Thyroid gland (tissue), 4 donors: Measurements from ENCODE around the gene TCF19. TPM values are rescaled to one million over a fixed set of nuclear protein-coding genes. Genes with fewer than 3 reads are reported as not detected.
"Not testable (repeated sequence)": the region's sequence is repeated elsewhere in the genome, so short reads cannot be mapped to it uniquely, and the experiment has no call there.

Experiments used
- DNase-seq, 2 donors: peaks; one replicate each; pipeline ENCODE4 v3.0.0-alpha.2; 2019
- H3K27ac ChIP-seq, 3 donors: fragments of 200-600 bp; sonication (generic); 1 replicate in 2 of 3; 2 replicates in 1 of 3; pipeline ENCODE4 v1.5.1; 2016 to 2019; ENCODE audit warnings: mild to moderate bottlenecking in 1 of 3, moderate library complexity in 1 of 3
- H3K27me3 ChIP-seq: fragments of 200-600 bp; sonication (generic); one replicate; pipeline ENCODE4 v1.5.1; 2019
- H3K36me3 ChIP-seq, 2 donors: fragments of 200-600 bp; sonication (generic); one replicate each; pipeline ENCODE4 v1.5.1; 2016 to 2019
- H3K4me1 ChIP-seq, 2 donors: fragments of 200-600 bp; sonication (generic); one replicate each; pipeline ENCODE4 v1.5.1; 2017 to 2019
- H3K4me3 ChIP-seq, 3 donors: fragments of 200-600 bp; sonication (generic); replicated peaks in 1 of 3; 1 replicate in 2 of 3; 2 replicates in 1 of 3; pipeline ENCODE4 v1.5.1; 2016; ENCODE audit warnings: mild to moderate bottlenecking in 1 of 3
- H3K9me3 ChIP-seq: fragments of 200-600 bp; sonication (generic); one replicate; pipeline ENCODE4 v1.5.1; 2017
- CTCF ChIP-seq, 6 experiments: fragments of 200-600 bp in 3 of 6; fragments of 450-650 bp in 3 of 6; sonication (generic) in 3 of 6; IDR thresholded peaks; one replicate each; pipeline ENCODE4 v1.5.1; 2016 to 2019; ENCODE audit warnings: antibody characterized with exemption in 6 of 6, mild to moderate bottlenecking in 2 of 6, inconsistent platforms in 1 of 6, moderate library complexity in 1 of 6
- POLR2A ChIP-seq, 2 donors: fragments of 450-650 bp; IDR thresholded peaks; one replicate each; pipeline ENCODE4 v1.6.1; 2017; ENCODE audit warnings: antibody characterized with exemption in 2 of 2, mild to moderate bottlenecking in 2 of 2, moderate library complexity in 1 of 2
- WGBS, 2 donors: methylation state at CpG; one replicate each; pipeline ENCODE4 v1.1.5; 2017; 5-methylcytosine and 5-hydroxymethylcytosine counted together
- intact Hi-C: fragments of 100-400 bp; cut with DNase I; formaldehyde crosslinking; loops from one replicate; pipeline ENCODE4 v1.15.1; 2023
- total RNA-seq, 4 donors: library from RNA; depleted of rRNA; stranded (reverse); fragments of >200 nt; gene quantifications; one replicate each; pipeline ENCODE4 v1.2.3, GENCODE V29; 2016

The TCF19 gene
- total RNA-seq, 4 donors from 2014 or later, result 1.2 to 4.9 (median 3.2) TPM

DNA sequence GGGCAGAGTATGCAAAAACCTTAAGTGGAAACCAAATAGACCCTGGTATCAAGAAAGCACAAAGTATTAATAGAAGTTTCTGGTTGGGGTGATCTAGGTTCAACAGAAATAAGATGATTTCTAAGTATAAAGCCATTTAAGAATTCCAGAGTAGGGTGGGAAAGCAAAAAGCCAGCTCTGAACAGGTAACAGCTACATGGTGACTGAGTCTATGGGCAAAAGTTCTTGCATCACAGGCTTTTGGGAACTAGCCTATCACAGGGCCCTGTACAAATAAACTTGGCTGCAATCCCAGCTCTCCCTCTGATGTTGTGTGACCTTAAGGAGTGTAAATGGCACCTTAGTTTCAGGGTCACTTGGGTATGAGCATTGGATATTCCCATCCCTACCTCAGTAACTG is 5.5 kb downstream of the TCF19 start:
- peaks cover 0 to 6% of the 10 kb centered on the region in 2 donors for H3K4me1 ChIP-seq
- H3K4me3 ChIP-seq, result no peak overlapping the region
- DNase-seq, result no peak
- no peaks in the 10 kb centered on the region for H3K27me3 ChIP-seq
- no peaks in the 10 kb centered on the region for H3K36me3 ChIP-seq
- H3K9me3 ChIP-seq, result no peaks in the 10 kb centered on the region
- TF ChIP-seq POLR2A (IDR thresholded peaks at IDR 0.05) (no peak), CTCF (IDR thresholded peaks at IDR 0.05) (no peak)
- intact Hi-C loops, result no loop called here
- no peak overlapping the region for H3K27ac ChIP-seq

- H3K27ac ChIP-seq, H3K9me3 ChIP-seq, H3K36me3 ChIP-seq, H3K4me3 ChIP-seq, intact Hi-C loops, H3K4me1 ChIP-seq, DNase-seq, H3K27me3 ChIP-seq: not testable (repeated sequence)
- 80 to 87% methylated on average over 6 to 9 of the region's 9 CpGs for WGBS, 2 donors
Measured at GRCh38 chr6:31164475-31165063, 6.2 kb downstream of the TCF19 start.

DNA sequence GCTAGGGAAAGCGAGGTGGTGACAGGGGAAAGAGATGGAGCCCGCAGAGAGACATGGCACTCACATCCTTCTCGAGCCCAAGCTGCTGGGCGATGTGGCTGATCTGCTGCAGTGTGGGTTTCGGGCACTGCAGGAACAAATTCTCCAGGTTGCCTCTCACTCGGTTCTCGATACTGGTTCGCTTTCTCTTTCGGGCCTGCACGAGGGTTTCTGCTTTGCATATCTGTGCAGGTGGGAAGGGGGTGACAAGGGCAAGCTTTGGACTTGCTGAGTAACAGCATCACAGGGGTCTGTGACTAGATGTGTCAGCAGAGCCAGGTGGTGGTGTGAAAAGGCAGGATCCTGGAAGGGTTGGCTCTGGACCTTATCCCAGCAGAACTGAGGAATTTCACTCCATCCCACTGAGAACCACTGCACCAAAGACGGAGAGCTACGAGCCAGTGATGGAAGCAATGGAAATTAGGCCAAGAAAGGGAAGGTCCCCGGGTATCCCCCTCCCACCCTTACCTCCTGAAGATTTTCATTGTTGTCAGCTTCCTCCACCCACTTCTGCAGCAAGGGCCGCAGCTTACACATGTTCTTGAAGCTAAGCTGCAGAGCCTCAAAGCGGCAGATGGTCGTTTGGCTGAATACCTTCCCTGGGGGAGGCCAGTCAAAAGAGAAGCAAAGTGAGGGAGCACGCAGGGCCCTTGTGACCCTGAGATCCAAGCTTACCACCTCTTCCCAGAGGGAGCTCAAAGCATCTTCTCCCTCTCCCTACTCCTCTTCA is 6.9 kb downstream of the TCF19 start:
- H3K36me3 ChIP-seq, H3K4me3 ChIP-seq, H3K4me1 ChIP-seq, H3K27me3 ChIP-seq, H3K27ac ChIP-seq, DNase-seq, H3K9me3 ChIP-seq, intact Hi-C loops: not testable (repeated sequence)
- WGBS, 2 donors, result 90% methylated on average over 17 of the region's 17 CpGs

DNA sequence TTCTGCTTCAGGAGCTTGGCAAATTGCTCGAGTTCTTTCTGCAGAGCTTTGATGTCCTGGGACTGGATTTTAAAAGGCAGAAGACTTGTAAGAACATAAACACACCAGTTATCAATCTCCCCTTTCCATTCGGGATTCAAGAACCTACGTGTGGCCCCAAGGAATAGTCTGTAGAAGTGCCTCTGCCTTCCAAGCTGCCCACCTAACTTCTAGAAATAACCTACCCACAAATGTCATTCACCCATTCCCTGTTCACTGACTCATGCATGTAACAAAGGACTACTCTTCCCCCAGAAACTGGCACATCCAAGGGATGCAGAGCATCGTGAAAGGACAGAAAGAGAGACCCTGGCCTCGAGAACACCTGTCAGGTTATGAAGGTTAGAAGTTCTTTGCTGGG is 7.6 kb downstream of the TCF19 start:
- H3K27ac ChIP-seq, result no peak overlapping the region
- TF ChIP-seq CTCF (IDR thresholded peaks at IDR 0.05) (no peak), POLR2A (IDR thresholded peaks at IDR 0.05) (no peak)
- no peaks in the 10 kb centered on the region for H3K4me1 ChIP-seq
- no peaks in the 10 kb centered on the region for H3K27me3 ChIP-seq
- H3K4me3 ChIP-seq, result no peak overlapping the region
- WGBS, 2 donors, result 85 to 91% methylated on average over 5 of the region's 5 CpGs
- H3K36me3 ChIP-seq, result no peaks in the 10 kb centered on the region
- no peaks in the 10 kb centered on the region for H3K9me3 ChIP-seq
- intact Hi-C loops, result no loop called here
- no peak for DNase-seq

DNA sequence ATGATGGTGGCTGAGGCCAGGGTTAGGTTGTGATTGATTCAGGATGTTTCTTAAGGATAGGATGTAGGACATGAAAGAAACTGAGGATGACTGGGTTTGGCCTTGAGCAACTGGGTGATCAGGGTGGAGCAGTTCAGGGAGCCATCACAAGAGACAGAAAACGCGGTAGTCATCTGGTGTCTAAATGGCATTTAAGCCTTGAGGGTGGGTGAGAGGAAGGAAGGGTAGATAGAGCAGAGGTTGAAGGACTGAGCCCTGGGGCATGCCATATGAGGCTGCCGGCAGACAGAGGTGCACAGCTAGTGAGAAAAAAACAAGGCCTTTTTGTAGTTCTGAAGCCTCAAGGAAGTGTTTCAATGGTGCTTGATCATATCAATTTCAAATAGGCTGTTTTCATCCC is 10.2 kb downstream of the TCF19 start:
- 63 to 74% methylated on average over 3 of the region's 3 CpGs for WGBS, 2 donors

More for the DNA sequence above, 10.2 kb downstream of the TCF19 start:
- H3K27me3 ChIP-seq, result no peaks in the 10 kb centered on the region
- no peaks in the 10 kb centered on the region for H3K36me3 ChIP-seq
- H3K4me1 ChIP-seq, result no peaks in the 10 kb centered on the region
- H3K27ac ChIP-seq, result no peak overlapping the region
- TF ChIP-seq CTCF (IDR thresholded peaks at IDR 0.05), result no peak
- no peak for TF ChIP-seq POLR2A (IDR thresholded peaks at IDR 0.05)
- intact Hi-C loops, result no loop called here
- H3K4me3 ChIP-seq, result no peak overlapping the region
- DNase-seq, result no peak
- H3K9me3 ChIP-seq, result no peaks in the 10 kb centered on the region
